Measurements from ENCODE around the gene PPFIA3. TPM values are rescaled to one million over a fixed set of nuclear protein-coding genes. Genes with fewer than 3 reads are reported as not detected.

PPFIA3 gene
- total RNA-seq, 1 experiment from 2014 or later: 27.3 TPM

DNA sequence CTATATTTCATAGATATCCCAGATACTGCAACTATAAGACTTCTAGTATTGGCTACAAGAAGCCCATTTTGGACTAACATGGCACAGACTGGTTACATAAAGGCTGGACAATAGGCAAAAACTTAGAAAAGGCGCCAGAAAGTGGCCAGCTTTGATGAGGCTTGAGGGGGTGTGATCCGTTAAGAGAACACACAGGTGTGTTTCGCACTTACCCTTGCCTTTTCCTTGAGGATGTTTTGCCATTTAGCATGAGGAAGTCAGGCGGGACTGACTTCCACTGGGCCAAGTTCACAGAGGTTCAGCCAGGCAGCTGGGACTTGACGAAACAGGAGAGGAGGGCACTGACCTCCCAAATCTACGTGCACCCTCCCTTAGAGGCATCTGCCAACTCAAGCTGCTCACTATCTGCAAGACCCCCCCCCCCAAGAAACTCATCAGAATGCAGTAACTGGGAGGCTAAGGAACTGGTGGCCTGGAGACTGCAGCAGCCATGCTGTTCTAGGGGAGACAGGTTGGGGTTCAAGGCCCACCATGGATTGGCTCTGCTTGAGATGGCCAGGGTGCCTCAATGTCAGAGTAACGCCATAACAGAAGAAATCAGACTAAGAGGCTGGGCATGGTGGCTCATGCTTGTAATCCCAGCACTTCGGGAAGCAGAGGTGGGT is 9.6 kb upstream of the PPFIA3 start:
- ATAC-seq: no peak
- H3K27me3 Mint-ChIP-seq (ENCODE audit: low read depth): 0 out of 2 replicates have a peak, but pooled peaks cover under 1% of the 10 kb centered on the region
- ChIA-PET POLR2A (no interaction called here), CTCF (interaction anchor here (4.9 kb wide), 1 partner anchor 12 kb away, joined by 24 read pairs; no protein-coding TSS in a partner anchor)
- DNase-seq (ENCODE audit: low spot score): no peak
- TF ChIP-seq ZNF263 (CRISPR knock-in tag; IDR thresholded peaks at IDR 0.05; ENCODE audit: low read depth) (no peak), PRRX2 (CRISPR knock-in tag; IDR thresholded peaks at IDR 0.05) (no peak)
- TF ChIP-seq, protein P1, sequence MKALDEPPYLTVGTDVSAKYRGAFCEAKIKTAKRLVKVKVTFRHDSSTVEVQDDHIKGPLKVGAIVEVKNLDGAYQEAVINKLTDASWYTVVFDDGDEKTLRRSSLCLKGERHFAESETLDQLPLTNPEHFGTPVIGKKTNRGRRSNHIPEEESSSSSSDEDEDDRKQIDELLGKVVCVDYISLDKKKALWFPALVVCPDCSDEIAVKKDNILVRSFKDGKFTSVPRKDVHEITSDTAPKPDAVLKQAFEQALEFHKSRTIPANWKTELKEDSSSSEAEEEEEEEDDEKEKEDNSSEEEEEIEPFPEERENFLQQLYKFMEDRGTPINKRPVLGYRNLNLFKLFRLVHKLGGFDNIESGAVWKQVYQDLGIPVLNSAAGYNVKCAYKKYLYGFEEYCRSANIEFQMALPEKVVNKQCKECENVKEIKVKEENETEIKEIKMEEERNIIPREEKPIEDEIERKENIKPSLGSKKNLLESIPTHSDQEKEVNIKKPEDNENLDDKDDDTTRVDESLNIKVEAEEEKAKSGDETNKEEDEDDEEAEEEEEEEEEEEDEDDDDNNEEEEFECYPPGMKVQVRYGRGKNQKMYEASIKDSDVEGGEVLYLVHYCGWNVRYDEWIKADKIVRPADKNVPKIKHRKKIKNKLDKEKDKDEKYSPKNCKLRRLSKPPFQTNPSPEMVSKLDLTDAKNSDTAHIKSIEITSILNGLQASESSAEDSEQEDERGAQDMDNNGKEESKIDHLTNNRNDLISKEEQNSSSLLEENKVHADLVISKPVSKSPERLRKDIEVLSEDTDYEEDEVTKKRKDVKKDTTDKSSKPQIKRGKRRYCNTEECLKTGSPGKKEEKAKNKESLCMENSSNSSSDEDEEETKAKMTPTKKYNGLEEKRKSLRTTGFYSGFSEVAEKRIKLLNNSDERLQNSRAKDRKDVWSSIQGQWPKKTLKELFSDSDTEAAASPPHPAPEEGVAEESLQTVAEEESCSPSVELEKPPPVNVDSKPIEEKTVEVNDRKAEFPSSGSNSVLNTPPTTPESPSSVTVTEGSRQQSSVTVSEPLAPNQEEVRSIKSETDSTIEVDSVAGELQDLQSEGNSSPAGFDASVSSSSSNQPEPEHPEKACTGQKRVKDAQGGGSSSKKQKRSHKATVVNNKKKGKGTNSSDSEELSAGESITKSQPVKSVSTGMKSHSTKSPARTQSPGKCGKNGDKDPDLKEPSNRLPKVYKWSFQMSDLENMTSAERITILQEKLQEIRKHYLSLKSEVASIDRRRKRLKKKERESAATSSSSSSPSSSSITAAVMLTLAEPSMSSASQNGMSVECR (CRISPR knock-in tag; IDR thresholded peaks at IDR 0.05; ENCODE audit: borderline replicate concordance): no peak
- TF ChIP-seq, protein P2, sequence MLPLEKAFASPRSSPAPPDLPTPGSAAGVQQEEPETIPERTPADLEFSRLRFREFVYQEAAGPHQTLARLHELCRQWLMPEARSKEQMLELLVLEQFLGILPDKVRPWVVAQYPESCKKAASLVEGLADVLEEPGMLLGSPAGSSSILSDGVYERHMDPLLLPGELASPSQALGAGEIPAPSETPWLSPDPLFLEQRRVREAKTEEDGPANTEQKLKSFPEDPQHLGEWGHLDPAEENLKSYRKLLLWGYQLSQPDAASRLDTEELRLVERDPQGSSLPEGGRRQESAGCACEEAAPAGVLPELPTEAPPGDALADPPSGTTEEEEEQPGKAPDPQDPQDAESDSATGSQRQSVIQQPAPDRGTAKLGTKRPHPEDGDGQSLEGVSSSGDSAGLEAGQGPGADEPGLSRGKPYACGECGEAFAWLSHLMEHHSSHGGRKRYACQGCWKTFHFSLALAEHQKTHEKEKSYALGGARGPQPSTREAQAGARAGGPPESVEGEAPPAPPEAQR (CRISPR knock-in tag; IDR thresholded peaks at IDR 0.05): no peak
- H3K27ac Mint-ChIP-seq: no peak overlapping the region
- peaks cover 18% of the 10 kb centered on the region for H3K4me1 Mint-ChIP-seq
- no peaks in the 10 kb centered on the region for H3K9me3 Mint-ChIP-seq
- peaks cover 36% of the 10 kb centered on the region for H3K36me3 Mint-ChIP-seq
- H3K4me3 Mint-ChIP-seq: no peak overlapping the region

DNA sequence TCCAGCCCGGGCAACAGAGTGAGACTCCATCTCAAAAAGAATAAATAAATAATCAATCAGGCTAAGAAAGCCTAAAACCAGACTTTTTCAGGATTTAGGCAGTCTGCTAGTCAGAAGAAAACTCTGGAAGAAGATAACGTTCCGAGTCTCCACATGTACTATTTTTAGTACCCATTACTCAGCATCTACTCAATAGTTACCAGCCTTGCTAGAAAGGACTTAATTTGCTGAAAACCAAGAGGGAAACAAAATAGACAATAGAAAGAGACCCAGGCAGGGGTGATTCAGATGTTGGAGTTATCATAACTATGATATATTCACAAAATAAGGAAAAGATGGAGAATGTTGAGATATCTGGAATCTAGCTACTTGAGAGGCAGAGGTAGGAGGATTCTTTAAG is 8.8 kb upstream of the PPFIA3 start:
- Mint-ChIP-seq H3K4me3 (no peak overlapping the region), H3K9me3 (no peaks in the 10 kb centered on the region), H3K4me1 (peaks cover 22% of the 10 kb centered on the region), H3K36me3 (peaks cover 29% of the 10 kb centered on the region), H3K27me3 (ENCODE audit: low read depth) (peaks cover 9% of the 10 kb centered on the region), H3K27ac (no peak overlapping the region)
- DNase-seq (ENCODE audit: low spot score) (no peak), ATAC-seq (no peak)
- ChIA-PET POLR2A (no interaction called here), CTCF (interaction anchor here (0.9 to 4.9 kb wide), 4 partner anchors 13 to 155 kb away, joined by 3 to 24 read pairs (median 5); no protein-coding TSS in a partner anchor)
- TF ChIP-seq ZNF121 (CRISPR knock-in tag; IDR thresholded peaks at IDR 0.05) (no peak), CBFB (CRISPR knock-in tag; IDR thresholded peaks at IDR 0.05; ENCODE audit: low read depth) (no peak), FOXP1 (CRISPR knock-in tag; IDR thresholded peaks at IDR 0.05; ENCODE audit: borderline replicate concordance) (no peak), ZNF671 (CRISPR knock-in tag; IDR thresholded peaks at IDR 0.05) (no peak), MYBL2 (CRISPR knock-in tag; IDR thresholded peaks at IDR 0.05) (no peak), NFE2L1 (CRISPR knock-in tag; IDR thresholded peaks at IDR 0.05) (no peak), OVOL2 (CRISPR knock-in tag; IDR thresholded peaks at IDR 0.05; ENCODE audit: borderline replicate concordance) (no peak), GRHL2 (CRISPR knock-in tag; IDR thresholded peaks at IDR 0.05; ENCODE audit: insufficient replicate concordance, severe bottlenecking) (no peak), KAT7 (CRISPR knock-in tag; IDR thresholded peaks at IDR 0.05; ENCODE audit: borderline replicate concordance) (no peak)
- TF ChIP-seq, protein P3, sequence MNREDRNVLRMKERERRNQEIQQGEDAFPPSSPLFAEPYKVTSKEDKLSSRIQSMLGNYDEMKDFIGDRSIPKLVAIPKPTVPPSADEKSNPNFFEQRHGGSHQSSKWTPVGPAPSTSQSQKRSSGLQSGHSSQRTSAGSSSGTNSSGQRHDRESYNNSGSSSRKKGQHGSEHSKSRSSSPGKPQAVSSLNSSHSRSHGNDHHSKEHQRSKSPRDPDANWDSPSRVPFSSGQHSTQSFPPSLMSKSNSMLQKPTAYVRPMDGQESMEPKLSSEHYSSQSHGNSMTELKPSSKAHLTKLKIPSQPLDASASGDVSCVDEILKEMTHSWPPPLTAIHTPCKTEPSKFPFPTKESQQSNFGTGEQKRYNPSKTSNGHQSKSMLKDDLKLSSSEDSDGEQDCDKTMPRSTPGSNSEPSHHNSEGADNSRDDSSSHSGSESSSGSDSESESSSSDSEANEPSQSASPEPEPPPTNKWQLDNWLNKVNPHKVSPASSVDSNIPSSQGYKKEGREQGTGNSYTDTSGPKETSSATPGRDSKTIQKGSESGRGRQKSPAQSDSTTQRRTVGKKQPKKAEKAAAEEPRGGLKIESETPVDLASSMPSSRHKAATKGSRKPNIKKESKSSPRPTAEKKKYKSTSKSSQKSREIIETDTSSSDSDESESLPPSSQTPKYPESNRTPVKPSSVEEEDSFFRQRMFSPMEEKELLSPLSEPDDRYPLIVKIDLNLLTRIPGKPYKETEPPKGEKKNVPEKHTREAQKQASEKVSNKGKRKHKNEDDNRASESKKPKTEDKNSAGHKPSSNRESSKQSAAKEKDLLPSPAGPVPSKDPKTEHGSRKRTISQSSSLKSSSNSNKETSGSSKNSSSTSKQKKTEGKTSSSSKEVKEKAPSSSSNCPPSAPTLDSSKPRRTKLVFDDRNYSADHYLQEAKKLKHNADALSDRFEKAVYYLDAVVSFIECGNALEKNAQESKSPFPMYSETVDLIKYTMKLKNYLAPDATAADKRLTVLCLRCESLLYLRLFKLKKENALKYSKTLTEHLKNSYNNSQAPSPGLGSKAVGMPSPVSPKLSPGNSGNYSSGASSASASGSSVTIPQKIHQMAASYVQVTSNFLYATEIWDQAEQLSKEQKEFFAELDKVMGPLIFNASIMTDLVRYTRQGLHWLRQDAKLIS (CRISPR knock-in tag; IDR thresholded peaks at IDR 0.05; ENCODE audit: borderline replicate concordance): no peak
- TF ChIP-seq, protein P4, sequence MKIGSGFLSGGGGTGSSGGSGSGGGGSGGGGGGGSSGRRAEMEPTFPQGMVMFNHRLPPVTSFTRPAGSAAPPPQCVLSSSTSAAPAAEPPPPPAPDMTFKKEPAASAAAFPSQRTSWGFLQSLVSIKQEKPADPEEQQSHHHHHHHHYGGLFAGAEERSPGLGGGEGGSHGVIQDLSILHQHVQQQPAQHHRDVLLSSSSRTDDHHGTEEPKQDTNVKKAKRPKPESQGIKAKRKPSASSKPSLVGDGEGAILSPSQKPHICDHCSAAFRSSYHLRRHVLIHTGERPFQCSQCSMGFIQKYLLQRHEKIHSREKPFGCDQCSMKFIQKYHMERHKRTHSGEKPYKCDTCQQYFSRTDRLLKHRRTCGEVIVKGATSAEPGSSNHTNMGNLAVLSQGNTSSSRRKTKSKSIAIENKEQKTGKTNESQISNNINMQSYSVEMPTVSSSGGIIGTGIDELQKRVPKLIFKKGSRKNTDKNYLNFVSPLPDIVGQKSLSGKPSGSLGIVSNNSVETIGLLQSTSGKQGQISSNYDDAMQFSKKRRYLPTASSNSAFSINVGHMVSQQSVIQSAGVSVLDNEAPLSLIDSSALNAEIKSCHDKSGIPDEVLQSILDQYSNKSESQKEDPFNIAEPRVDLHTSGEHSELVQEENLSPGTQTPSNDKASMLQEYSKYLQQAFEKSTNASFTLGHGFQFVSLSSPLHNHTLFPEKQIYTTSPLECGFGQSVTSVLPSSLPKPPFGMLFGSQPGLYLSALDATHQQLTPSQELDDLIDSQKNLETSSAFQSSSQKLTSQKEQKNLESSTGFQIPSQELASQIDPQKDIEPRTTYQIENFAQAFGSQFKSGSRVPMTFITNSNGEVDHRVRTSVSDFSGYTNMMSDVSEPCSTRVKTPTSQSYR (CRISPR knock-in tag; IDR thresholded peaks at IDR 0.05): no peak
- TF ChIP-seq, protein P5, sequence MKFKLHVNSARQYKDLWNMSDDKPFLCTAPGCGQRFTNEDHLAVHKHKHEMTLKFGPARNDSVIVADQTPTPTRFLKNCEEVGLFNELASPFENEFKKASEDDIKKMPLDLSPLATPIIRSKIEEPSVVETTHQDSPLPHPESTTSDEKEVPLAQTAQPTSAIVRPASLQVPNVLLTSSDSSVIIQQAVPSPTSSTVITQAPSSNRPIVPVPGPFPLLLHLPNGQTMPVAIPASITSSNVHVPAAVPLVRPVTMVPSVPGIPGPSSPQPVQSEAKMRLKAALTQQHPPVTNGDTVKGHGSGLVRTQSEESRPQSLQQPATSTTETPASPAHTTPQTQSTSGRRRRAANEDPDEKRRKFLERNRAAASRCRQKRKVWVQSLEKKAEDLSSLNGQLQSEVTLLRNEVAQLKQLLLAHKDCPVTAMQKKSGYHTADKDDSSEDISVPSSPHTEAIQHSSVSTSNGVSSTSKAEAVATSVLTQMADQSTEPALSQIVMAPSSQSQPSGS (CRISPR knock-in tag; IDR thresholded peaks at IDR 0.05; ENCODE audit: borderline replicate concordance, low read depth): no peak
- TF ChIP-seq, protein P6, sequence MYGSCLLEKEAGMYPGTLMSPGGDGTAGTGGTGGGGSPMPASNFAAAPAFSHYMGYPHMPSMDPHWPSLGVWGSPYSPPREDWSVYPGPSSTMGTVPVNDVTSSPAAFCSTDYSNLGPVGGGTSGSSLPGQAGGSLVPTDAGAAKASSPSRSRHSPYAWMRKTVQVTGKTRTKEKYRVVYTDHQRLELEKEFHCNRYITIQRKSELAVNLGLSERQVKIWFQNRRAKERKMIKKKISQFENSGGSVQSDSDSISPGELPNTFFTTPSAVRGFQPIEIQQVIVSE (CRISPR knock-in tag; IDR thresholded peaks at IDR 0.05; ENCODE audit: borderline replicate concordance): no peak
- TF ChIP-seq, protein P7, sequence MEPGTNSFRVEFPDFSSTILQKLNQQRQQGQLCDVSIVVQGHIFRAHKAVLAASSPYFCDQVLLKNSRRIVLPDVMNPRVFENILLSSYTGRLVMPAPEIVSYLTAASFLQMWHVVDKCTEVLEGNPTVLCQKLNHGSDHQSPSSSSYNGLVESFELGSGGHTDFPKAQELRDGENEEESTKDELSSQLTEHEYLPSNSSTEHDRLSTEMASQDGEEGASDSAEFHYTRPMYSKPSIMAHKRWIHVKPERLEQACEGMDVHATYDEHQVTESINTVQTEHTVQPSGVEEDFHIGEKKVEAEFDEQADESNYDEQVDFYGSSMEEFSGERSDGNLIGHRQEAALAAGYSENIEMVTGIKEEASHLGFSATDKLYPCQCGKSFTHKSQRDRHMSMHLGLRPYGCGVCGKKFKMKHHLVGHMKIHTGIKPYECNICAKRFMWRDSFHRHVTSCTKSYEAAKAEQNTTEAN (CRISPR knock-in tag; IDR thresholded peaks at IDR 0.05): no peak
